ENCODE data around the gene CCL20. TPM values are rescaled to one million over a fixed set of nuclear protein-coding genes. Genes with fewer than 3 reads are reported as not detected.

The CCL20 gene
- polyA plus RNA-seq, 1 of the 3 experiments (the other 2 are of a cell fraction), result 0.12 TPM

- WGBS (ENCODE audit: low lambda C conversion rate), result 16% methylated on average over 9 of the region's 11 CpGs
- no peak overlapping the region for H3K4me2 ChIP-seq
- DNase-seq, result peak; percentile 86
Observed at GRCh38 chr2:227766373-227766883, 47.2 kb upstream of the CCL20 start.

GRCh38 chr2:227767830-227768229 is 45.8 kb upstream of the CCL20 start:
- DNase-seq, result no peak
- POLR2A ChIA-PET, result no interaction called here
- H3K9me2 ChIP-seq, result no peaks in the 10 kb centered on the region

More at GRCh38 chr2:227766373-227766883, 47.2 kb upstream of the CCL20 start:
- Histone ChIP-seq H3K9ac (no peak overlapping the region), H3K4me1 (ENCODE audit: control insufficient read depth in 1 of 2, insufficient read depth in 2 of 2, low read depth in 1 of 2, low read length in 1 of 2) (no peaks in the 10 kb centered on the region; a peak in 1 of 4 replicates), H3K27me3 (ENCODE audit: insufficient read depth) (no peaks in the 10 kb centered on the region), H4K20me1 (ENCODE audit: insufficient read depth) (no peaks in the 10 kb centered on the region), H3K9me2 (no peaks in the 10 kb centered on the region), H3K79me2 (ENCODE audit: insufficient read depth) (no peaks in the 10 kb centered on the region), H3K4me3 (ENCODE audit: low read depth in 2 of 2, low read length in 1 of 2) (no peak overlapping the region; a peak in 1 of 4 replicates), H3K9me3 (no peaks in the 10 kb centered on the region), H3K27ac (ENCODE audit: low read depth in 2 of 2, low read length in 1 of 2) (no peak overlapping the region), H3K36me3 (replicated peaks in 1 of 2; ENCODE audit: control insufficient read depth in 1 of 2, insufficient read depth in 2 of 2, low read length in 1 of 2) (no peaks in the 10 kb centered on the region), H2AFZ (ENCODE audit: low read depth) (peak overlapping the region; percentile 67; the same call in 1 of the 2 replicates), H3F3A (replicated peaks; ENCODE audit: insufficient read depth) (peaks cover 4% of the 10 kb centered on the region)
- no peak; the same call in 1 of the 2 replicates for TF ChIP-seq YY1 (IDR thresholded peaks at IDR 0.05; ENCODE audit: low read depth)
- peak; percentile 89 for TF ChIP-seq CTCF (IDR thresholded peaks at IDR 0.05)
- no peak for TF ChIP-seq FOXM1 (IDR thresholded peaks at IDR 0.05; ENCODE audit: low read depth)
- TF ChIP-seq RFX5 (IDR thresholded peaks at IDR 0.05; ENCODE audit: low read length), result 0 out of 2 replicates have a peak, but pooled peaks have one; percentile 57
- TF ChIP-seq SIN3A (IDR thresholded peaks at IDR 0.05; ENCODE audit: borderline replicate concordance, low read depth, low read length), result no peak
- TF ChIP-seq RAD21 (IDR thresholded peaks at IDR 0.05; ENCODE audit: low read length), result peak; percentile 95
- peak; percentile 97 for TF ChIP-seq SMC3 (IDR thresholded peaks at IDR 0.05; ENCODE audit: low read depth, low read length)
- CTCF ChIA-PET, result interaction anchor here (0.6 to 4.6 kb wide), 41 partner anchors 10 to 636 kb away, joined by 3 to 59 read pairs (median 4); no protein-coding TSS in a partner anchor
- POLR2A ChIA-PET, result no interaction called here

More at GRCh38 chr2:227767830-227768229, 45.8 kb upstream of the CCL20 start:
- Histone ChIP-seq H3K4me2 (no peak overlapping the region), H4K20me1 (ENCODE audit: insufficient read depth) (no peaks in the 10 kb centered on the region), H3K4me3 (ENCODE audit: low read depth in 2 of 2, low read length in 1 of 2) (no peak overlapping the region), H3K9me3 (no peaks in the 10 kb centered on the region), H2AFZ (ENCODE audit: low read depth) (no peak overlapping the region), H3K9ac (no peak overlapping the region), H3K27me3 (ENCODE audit: insufficient read depth) (no peaks in the 10 kb centered on the region), H3K36me3 (replicated peaks in 1 of 2; ENCODE audit: control insufficient read depth in 1 of 2, insufficient read depth in 2 of 2, low read length in 1 of 2) (no peaks in the 10 kb centered on the region), H3K4me1 (ENCODE audit: control insufficient read depth in 1 of 2, insufficient read depth in 2 of 2, low read depth in 1 of 2, low read length in 1 of 2) (no peaks in the 10 kb centered on the region; a peak in 1 of 4 replicates), H3K79me2 (ENCODE audit: insufficient read depth) (no peaks in the 10 kb centered on the region), H3K27ac (ENCODE audit: low read depth in 2 of 2, low read length in 1 of 2) (no peak overlapping the region), H3F3A (replicated peaks; ENCODE audit: insufficient read depth) (peaks cover 4% of the 10 kb centered on the region)
- 81% methylated on average over 8 of the region's 22 CpGs for WGBS (ENCODE audit: low lambda C conversion rate)
- TF ChIP-seq FOSL2 (IDR thresholded peaks at IDR 0.05; ENCODE audit: borderline replicate concordance, low read depth), result no peak
- TF ChIP-seq RXRA (IDR thresholded peaks at IDR 0.05; ENCODE audit: borderline replicate concordance, low read depth), result no peak
- TF ChIP-seq EZH2phosphoT487 (IDR thresholded peaks at IDR 0.05; ENCODE audit: borderline replicate concordance, low read depth), result no peak
- TF ChIP-seq USF1 (IDR thresholded peaks at IDR 0.05; ENCODE audit: borderline replicate concordance, low read depth), result no peak
- TF ChIP-seq TEAD4 (IDR thresholded peaks at IDR 0.05; ENCODE audit: borderline replicate concordance, insufficient read depth), result no peak
- TF ChIP-seq TCF12 (IDR thresholded peaks at IDR 0.05), result no peak
- no peak for TF ChIP-seq YY1 (IDR thresholded peaks at IDR 0.05; ENCODE audit: low read depth)
- no peak for TF ChIP-seq CTCF (IDR thresholded peaks at IDR 0.05)
- TF ChIP-seq, protein P1, sequence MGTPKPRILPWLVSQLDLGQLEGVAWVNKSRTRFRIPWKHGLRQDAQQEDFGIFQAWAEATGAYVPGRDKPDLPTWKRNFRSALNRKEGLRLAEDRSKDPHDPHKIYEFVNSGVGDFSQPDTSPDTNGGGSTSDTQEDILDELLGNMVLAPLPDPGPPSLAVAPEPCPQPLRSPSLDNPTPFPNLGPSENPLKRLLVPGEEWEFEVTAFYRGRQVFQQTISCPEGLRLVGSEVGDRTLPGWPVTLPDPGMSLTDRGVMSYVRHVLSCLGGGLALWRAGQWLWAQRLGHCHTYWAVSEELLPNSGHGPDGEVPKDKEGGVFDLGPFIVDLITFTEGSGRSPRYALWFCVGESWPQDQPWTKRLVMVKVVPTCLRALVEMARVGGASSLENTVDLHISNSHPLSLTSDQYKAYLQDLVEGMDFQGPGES (IDR thresholded peaks at IDR 0.05; ENCODE audit: low read depth, low read length), result no peak
- TF ChIP-seq TAF1 (IDR thresholded peaks at IDR 0.05; ENCODE audit: borderline replicate concordance, low read depth, low read length), result no peak
- no peak for TF ChIP-seq RFX5 (IDR thresholded peaks at IDR 0.05; ENCODE audit: low read length)
- CTCF ChIA-PET, result interaction anchor here (2.9 to 4.6 kb wide), 3 partner anchors 109 to 637 kb away, joined by 20 to 59 read pairs (median 52); no protein-coding TSS in a partner anchor

Measured in SK-N-SH (cell line).